Measurements from ENCODE around the gene MUC22. TPM values are rescaled to one million over a fixed set of nuclear protein-coding genes. Genes with fewer than 3 reads are reported as not detected.
"Not testable (repeated sequence)": the region's sequence is repeated elsewhere in the genome, so short reads cannot be mapped to it uniquely, and the experiment has no call there.

Gene MUC22
- total RNA-seq, 1 donor from 2014 or later: not detected

DNA sequence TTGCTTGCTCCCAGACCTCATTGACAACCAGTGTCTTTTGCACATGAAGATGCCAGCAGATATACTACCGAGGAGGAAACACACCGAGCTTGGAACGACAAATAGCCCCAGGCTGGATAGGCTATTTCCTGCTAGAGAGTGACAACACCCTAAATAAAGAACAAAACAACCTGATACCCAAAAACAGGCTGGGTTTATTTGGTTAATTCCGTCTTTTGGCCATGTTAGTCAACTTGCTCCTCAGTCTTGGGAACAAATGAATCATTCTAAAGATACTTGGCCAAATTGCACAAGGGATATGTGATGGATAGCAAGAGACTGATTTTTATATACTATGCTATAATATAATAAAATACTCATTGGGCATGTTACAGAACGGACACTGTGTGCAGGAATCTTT, 11.5 kb upstream of the MUC22 start:
- intact Hi-C loops (cut with DNase I): no loop called here
- no peak overlapping the region for H3K4me3 ChIP-seq
- no peaks in the 10 kb centered on the region for H3K9me3 ChIP-seq
- no peaks in the 10 kb centered on the region for H3K36me3 ChIP-seq
- no peaks in the 10 kb centered on the region for H3K27me3 ChIP-seq
- TF ChIP-seq, protein P1, sequence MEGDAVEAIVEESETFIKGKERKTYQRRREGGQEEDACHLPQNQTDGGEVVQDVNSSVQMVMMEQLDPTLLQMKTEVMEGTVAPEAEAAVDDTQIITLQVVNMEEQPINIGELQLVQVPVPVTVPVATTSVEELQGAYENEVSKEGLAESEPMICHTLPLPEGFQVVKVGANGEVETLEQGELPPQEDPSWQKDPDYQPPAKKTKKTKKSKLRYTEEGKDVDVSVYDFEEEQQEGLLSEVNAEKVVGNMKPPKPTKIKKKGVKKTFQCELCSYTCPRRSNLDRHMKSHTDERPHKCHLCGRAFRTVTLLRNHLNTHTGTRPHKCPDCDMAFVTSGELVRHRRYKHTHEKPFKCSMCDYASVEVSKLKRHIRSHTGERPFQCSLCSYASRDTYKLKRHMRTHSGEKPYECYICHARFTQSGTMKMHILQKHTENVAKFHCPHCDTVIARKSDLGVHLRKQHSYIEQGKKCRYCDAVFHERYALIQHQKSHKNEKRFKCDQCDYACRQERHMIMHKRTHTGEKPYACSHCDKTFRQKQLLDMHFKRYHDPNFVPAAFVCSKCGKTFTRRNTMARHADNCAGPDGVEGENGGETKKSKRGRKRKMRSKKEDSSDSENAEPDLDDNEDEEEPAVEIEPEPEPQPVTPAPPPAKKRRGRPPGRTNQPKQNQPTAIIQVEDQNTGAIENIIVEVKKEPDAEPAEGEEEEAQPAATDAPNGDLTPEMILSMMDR (IDR thresholded peaks at IDR 0.05): no peak
- no peak overlapping the region for H3K27ac ChIP-seq
- no peak for DNase-seq (ENCODE audit: low spot score in 2 of 2)
- no peaks in the 10 kb centered on the region for H3K4me1 ChIP-seq

DNA sequence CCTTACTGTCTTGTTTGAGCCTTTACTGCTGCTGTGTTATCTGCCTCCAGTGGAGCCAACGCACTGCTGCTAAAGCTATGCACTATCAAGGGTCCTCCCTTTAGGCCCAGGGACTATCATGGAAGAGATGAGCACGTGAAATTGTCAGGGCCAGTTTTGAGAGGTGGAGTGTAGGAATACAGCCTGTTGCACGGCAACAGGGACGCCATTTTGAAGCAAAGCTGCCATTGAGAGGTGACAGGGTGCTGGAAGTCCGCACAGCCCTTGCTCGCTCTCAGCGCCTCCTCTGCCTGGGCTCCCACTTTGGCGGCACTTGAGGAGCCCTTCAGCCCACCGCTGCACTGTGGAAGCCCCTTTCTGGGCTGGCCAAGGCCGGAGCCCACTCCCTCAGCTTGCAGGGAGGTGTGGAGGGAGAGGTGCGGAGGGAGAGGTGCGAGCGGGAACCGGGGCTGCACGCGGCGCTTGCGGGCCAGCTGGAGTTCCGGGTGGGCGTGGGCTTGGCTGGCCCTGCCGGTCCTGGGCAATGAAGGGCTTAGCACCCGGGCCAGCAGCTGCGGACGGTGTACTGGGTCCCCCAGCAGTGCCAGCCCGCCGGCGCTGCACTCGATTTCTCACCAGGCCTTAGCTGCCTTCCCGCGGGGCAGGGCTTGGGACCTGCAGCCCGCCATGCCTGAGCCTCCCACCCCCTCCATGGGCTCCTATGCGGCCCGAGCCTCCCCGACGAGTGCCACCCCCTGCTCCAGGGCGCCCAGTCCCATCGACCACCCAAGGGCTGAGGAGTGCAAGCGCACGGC, 10.0 kb upstream of the MUC22 start:
- H3K27ac ChIP-seq; H3K36me3 ChIP-seq; H3K4me3 ChIP-seq; intact Hi-C loops (cut with DNase I); DNase-seq (ENCODE audit: low spot score in 2 of 2); H3K4me1 ChIP-seq; H3K27me3 ChIP-seq; H3K9me3 ChIP-seq: not testable (repeated sequence)

DNA sequence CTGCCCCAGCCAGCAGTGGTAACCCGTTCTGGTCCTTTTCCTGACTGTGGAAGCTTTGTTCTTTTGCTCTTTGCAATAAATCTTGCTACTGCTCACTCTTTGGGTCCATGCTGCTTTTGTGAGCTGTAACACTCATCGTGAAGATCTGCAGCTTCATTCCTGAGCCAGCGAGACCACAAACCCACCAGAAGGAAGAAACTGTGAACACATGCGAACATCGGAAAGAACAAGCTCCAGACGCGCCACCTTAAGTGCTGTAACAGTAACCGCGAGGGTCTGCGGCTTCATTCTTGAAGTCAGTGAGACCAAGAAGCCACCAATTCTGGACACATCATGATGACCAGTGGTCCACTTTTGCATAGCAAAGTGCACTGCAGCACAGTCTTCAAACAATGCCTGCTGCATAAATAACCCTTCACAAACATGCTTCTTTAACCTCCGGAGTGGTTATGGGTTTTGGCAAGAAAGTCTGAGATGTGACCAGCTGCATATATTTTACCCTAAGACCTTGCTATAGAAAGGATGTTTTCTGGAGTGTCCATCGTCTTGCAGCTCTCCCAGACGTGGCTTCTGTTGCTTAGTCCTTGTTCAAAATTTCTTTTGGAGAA, 8.9 kb upstream of the MUC22 start:
- TF ChIP-seq, protein P1 (IDR thresholded peaks at IDR 0.05): no peak
- intact Hi-C loops (cut with DNase I): no loop called here
- Histone ChIP-seq H3K9me3 (no peaks in the 10 kb centered on the region), H3K27ac (no peak overlapping the region), H3K36me3 (no peaks in the 10 kb centered on the region), H3K4me3 (no peak overlapping the region), H3K27me3 (no peaks in the 10 kb centered on the region), H3K4me1 (no peaks in the 10 kb centered on the region)
- no peak for DNase-seq (ENCODE audit: low spot score in 2 of 2)

DNA sequence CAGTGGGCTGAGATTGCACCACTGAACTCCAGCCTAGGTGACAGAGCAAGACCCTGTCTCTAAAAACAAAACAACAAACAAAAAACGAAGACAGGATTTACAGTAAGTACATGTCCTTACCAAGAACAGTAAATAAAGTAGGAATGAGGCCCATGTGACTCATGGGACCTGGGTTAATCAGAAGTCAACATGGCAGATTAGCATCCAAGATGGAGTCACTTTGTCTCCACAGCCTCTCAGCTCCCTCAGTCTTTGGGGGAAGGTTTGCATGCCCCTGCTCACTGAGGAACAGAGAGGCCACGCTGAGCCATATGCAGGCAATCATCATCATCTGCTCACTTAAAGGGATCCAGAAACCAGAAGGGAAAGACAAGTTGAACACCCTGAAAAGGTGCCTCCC, 7.8 kb upstream of the MUC22 start:
- intact Hi-C loops (cut with DNase I): no loop called here
- no peak overlapping the region for H3K27ac ChIP-seq
- no peak for DNase-seq (ENCODE audit: low spot score in 2 of 2)
- no peaks in the 10 kb centered on the region for H3K36me3 ChIP-seq
- no peaks in the 10 kb centered on the region for H3K4me1 ChIP-seq
- no peak overlapping the region for H3K4me3 ChIP-seq
- no peaks in the 10 kb centered on the region for H3K9me3 ChIP-seq
- TF ChIP-seq, protein P1 (IDR thresholded peaks at IDR 0.05): no peak
- H3K27me3 ChIP-seq: no peaks in the 10 kb centered on the region

DNA sequence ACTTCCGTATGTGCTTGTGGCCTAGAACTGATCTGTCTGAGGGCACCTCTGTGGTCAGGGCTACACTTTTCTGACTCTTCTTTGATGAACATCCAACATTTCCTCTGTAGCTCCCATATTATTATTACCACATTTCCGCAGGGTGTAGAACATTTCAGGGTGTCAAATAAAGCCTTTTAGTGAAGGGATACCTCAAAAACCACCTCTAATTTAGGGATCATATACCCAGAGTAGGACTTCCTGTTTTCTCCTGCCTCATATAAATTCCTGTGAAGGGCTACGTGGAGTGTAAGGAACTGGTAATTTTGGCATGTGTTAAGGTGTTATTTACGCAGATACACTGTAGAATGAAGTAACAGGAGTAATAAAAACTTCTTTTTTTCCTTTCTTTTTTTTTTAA, 5.5 kb upstream of the MUC22 start:
- DNase-seq (ENCODE audit: low spot score in 2 of 2): no peak
- no peaks in the 10 kb centered on the region for H3K4me1 ChIP-seq
- no peaks in the 10 kb centered on the region for H3K36me3 ChIP-seq
- no peaks in the 10 kb centered on the region for H3K27me3 ChIP-seq
- intact Hi-C loops (cut with DNase I): no loop called here
- TF ChIP-seq, protein P1 (IDR thresholded peaks at IDR 0.05): no peak
- H3K27ac ChIP-seq: no peak overlapping the region
- no peaks in the 10 kb centered on the region for H3K9me3 ChIP-seq
- H3K4me3 ChIP-seq: no peak overlapping the region

DNA sequence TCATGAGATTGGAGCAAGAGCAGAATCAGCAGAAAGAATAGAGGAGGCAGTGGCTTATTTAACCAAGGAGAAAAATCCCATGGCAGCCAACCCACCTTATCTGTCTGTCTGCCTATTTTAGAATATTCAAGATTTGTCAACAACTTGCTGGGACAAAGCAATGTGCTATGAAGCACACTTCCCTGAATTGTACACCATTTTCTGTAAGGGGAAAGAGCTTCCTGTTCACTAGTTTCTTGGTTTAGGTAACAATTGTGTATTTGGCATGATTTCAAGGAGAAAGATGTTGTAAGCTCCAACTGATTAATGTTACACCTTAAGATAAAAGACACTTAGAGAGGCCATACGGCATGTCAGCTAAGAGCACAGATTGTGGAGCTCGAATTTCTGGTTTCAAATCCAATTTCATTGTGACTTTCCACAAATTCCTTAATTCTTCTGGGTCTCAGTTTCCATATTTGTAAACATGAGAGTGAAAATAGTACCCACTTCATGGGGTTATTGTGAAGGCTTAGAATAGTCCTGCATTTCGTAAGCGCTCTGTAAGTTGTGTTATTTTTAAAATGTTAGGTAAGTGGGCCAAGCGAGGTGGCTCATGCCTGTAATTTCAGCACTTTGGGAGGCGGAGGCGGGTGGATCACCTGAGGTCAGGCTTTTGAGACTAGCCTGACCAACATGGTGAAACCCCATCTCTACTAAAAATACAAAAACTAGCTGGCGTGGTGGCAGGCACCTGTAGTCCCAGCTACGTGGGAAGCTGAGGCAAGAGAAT, 4.8 kb upstream of the MUC22 start:
- Histone ChIP-seq H3K27ac (no peak overlapping the region), H3K4me1 (no peaks in the 10 kb centered on the region), H3K27me3 (no peaks in the 10 kb centered on the region), H3K4me3 (no peak overlapping the region), H3K9me3 (no peaks in the 10 kb centered on the region), H3K36me3 (no peaks in the 10 kb centered on the region)
- DNase-seq (ENCODE audit: low spot score in 2 of 2): no peak
- TF ChIP-seq, protein P1 (IDR thresholded peaks at IDR 0.05): no peak
- intact Hi-C loops (cut with DNase I): no loop called here
